BJ (cell line): ENCODE results near the gene LIPT1. TPM values are rescaled to one million over a fixed set of nuclear protein-coding genes. Genes with fewer than 3 reads are reported as not detected.

Source experiments
- CTCF ChIA-PET: fragments of 350-600 bp; formaldehyde crosslinking; extraction: SDS; loops from one replicate; lab custom pipeline; 2021; ENCODE audit warnings: antibody characterized with exemption, inconsistent platforms; lab: Yijun Ruan, JAX
- POLR2A ChIA-PET: fragments of 300-600 bp; sonication (Branson Sonifier 250); formaldehyde crosslinking; extraction: SDS; loops from one replicate; lab custom pipeline; 2021; ENCODE audit warnings: antibody characterized with exemption; lab: Charles Lee
- DNase-seq: peaks from one replicate; pipeline ENCODE4 v3.0.0-alpha.2; 2011; ENCODE audit warnings: low read depth
- H3K27me3 ChIP-seq: 2 replicates; pipeline ENCODE4 v1.6.0; 2011; ENCODE audit warnings: low read length; ENCODE audit not compliant: control insufficient read depth, insufficient read depth
- H3K36me3 ChIP-seq: 2 replicates; pipeline ENCODE4 v1.5.1; 2011; ENCODE audit warnings: low read length; ENCODE audit not compliant: control insufficient read depth, insufficient read depth
- H3K4me3 ChIP-seq: 2 replicates; pipeline ENCODE4 v1.5.1; 2011; ENCODE audit warnings: low read depth, mild to moderate bottlenecking, control low read depth, low read length
- CTCF ChIP-seq: IDR thresholded peaks from 2 replicates; pipeline ENCODE4 v1.5.1; 2011; ENCODE audit warnings: low read depth, mild to moderate bottlenecking, control low read depth, inconsistent platforms, low read length, moderate library complexity; ENCODE audit not compliant: insufficient read depth
- polyA plus RNA-seq: library from polyadenylated mRNA; depleted of rRNA; stranded (reverse); fragments of >200 nt; gene quantifications from 2 replicates; pipeline ENCODE4 v1.2.3, GENCODE V29; 2011

The LIPT1 gene
- polyA plus RNA-seq, 1 experiment = 2.4 TPM

GRCh38 chr2:99156891-99157290 lies 2.1 kb downstream of the LIPT1 start:
- H3K4me3 ChIP-seq = no peak overlapping the region
- no peak for DNase-seq
- POLR2A ChIA-PET = no interaction called here
- no peaks in the 10 kb centered on the region for H3K36me3 ChIP-seq
- no peaks in the 10 kb centered on the region for H3K27me3 ChIP-seq
- TF ChIP-seq CTCF = no peak
- CTCF ChIA-PET = interaction anchor here (1.4 kb wide), 1 partner anchor 23 kb away, joined by 3 read pairs; no protein-coding TSS in a partner anchor

DNA sequence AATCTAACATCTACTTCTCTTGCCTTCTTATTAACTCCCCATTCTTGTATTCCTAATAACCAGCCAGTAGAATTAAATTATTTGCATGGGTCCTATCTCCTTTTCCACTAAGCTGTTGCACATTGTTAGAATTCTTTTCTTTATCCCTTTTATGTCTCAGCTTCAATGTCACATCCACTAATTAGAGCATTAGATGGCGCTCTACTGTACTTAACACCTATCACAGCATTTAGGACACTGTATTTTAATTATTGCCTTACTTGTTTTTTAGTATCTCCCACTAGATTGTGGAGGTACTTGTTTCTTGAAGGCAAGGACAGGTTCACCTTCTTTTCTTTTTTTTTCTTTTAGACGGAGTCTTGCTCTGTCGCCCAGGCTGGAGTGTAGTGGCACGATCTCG lies 3.8 kb downstream of the LIPT1 start:
- no peak for TF ChIP-seq CTCF
- ChIA-PET POLR2A (no interaction called here), CTCF (interaction anchor here (0.8 kb wide), 1 partner anchor 18 kb away, joined by 3 read pairs; no protein-coding TSS in a partner anchor)
- H3K27me3 ChIP-seq = no peaks in the 10 kb centered on the region
- no peaks in the 10 kb centered on the region for H3K36me3 ChIP-seq
- DNase-seq = no peak
- H3K4me3 ChIP-seq = no peak overlapping the region

DNA sequence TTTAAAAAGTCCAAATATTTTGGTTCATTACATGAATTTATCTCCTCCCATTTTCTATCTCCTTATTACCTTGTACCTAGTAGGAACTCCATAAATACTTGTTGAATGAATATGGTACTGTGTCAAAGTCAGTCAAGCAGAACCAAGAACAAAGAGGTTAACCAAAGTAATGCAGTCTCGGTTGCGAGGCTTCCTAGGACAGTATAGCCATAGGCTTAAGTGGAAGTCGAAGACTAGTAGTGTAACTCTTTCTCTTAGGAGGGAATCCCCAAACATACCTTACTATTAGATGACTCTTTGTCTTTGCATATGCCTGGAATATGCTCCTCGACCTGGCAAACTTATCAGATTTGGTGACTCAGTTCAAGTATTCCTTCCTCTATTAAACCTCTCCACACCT lies 4.8 kb downstream of the LIPT1 start:
- Histone ChIP-seq H3K27me3 (no peaks in the 10 kb centered on the region), H3K36me3 (no peaks in the 10 kb centered on the region), H3K4me3 (no peak overlapping the region)
- no peak for TF ChIP-seq CTCF
- no peak for DNase-seq
- ChIA-PET POLR2A (no interaction called here), CTCF (interaction anchor here (0.8 kb wide), 1 partner anchor 19 kb away, joined by 3 read pairs; no protein-coding TSS in a partner anchor)

DNA sequence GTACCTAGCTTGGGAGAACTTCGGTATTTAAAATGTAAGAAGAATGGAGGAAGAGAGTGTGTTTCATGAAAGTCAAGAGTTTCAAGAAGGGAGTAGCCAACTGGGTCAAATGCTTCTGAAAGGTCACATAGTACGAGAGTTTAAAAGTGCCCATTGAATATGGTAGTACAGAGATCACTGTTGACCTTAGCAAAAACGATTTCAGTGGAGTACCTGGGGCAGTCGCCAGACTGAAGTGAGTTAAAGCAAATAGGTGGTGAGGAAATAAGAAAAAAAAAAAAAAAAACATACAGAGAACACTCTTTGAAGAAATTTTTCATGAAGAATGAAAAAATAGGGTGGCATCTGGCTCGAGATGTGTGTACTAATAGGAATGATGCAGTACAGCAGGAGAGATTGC lies 11.5 kb downstream of the LIPT1 start:
- H3K27me3 ChIP-seq = no peaks in the 10 kb centered on the region
- no peak overlapping the region for H3K4me3 ChIP-seq
- TF ChIP-seq CTCF = no peak
- no peak for DNase-seq
- ChIA-PET POLR2A (no interaction called here), CTCF (no interaction called here)
- peaks cover 3% of the 10 kb centered on the region for H3K36me3 ChIP-seq

- peaks cover 3% of the 10 kb centered on the region for H3K36me3 ChIP-seq
- TF ChIP-seq CTCF = no peak
- no peaks in the 10 kb centered on the region for H3K27me3 ChIP-seq
- CTCF ChIA-PET = interaction anchor here (1.7 kb wide), 2 partner anchors 9 to 14 kb away, joined by 4 read pairs; no protein-coding TSS in a partner anchor
- no peak for DNase-seq
- no peak overlapping the region for H3K4me3 ChIP-seq
- POLR2A ChIA-PET = no interaction called here
Observed at GRCh38 chr2:99169534-99169933, 14.8 kb downstream of the LIPT1 start.
